SK-N-SH treated with all-trans-retinoic acid at 6 μM for 48 hours (cell line): ENCODE results near the gene ANO3.
A peak's percentile ranks its signal among the peaks of the same experiment; 100 is the strongest.

Source experiments
- ATAC-seq: fragments of 200-7000 bp; cut with Tn5 transposase; 3 replicates; pipeline ENCODE4 v1.9.1; 2020; ENCODE audit warnings: mild to moderate bottlenecking, moderate library complexity
- ARNTL ChIP-seq: fragments of 450-650 bp; formaldehyde crosslinking; IDR thresholded peaks from 2 replicates; pipeline ENCODE4 v1.5.0; 2020; ENCODE audit warnings: low read depth, mild to moderate bottlenecking, moderate library complexity, borderline replicate concordance
- BACH2 ChIP-seq: fragments of 250-450 bp; sonication (Bioruptor Pico); IDR thresholded peaks from 2 replicates; pipeline ENCODE4 v1.9.0; 2021; ENCODE audit warnings: mild to moderate bottlenecking, borderline replicate concordance
- CSDC2 ChIP-seq: fragments of 250-450 bp; sonication (Bioruptor Pico); IDR thresholded peaks from 2 replicates; pipeline ENCODE4 v1.5.0; 2020; ENCODE audit warnings: mild to moderate bottlenecking, moderate library complexity
- GLIS3 ChIP-seq: fragments of 250-450 bp; sonication (Bioruptor Pico); IDR thresholded peaks from 2 replicates; pipeline ENCODE4 v1.5.0; 2020; ENCODE audit warnings: mild to moderate bottlenecking, moderate library complexity
- ISL1 ChIP-seq: fragments of 250-450 bp; sonication (Bioruptor Pico); IDR thresholded peaks from 2 replicates; pipeline ENCODE4 v2.1.2; 2022; ENCODE audit warnings: mild to moderate bottlenecking, moderate library complexity
- OSR1 ChIP-seq: fragments of 250-450 bp; sonication (Bioruptor Pico); IDR thresholded peaks from 2 replicates; pipeline ENCODE4 v1.8.0; 2022; ENCODE audit warnings: moderate library complexity, mild to moderate bottlenecking, inconsistent platforms
- POU6F1 ChIP-seq: fragments of 250-450 bp; sonication (Bioruptor Pico); IDR thresholded peaks from 2 replicates; pipeline ENCODE4 v1.8.0; 2021; ENCODE audit warnings: low read depth, mild to moderate bottlenecking, moderate library complexity, borderline replicate concordance
- PPARA ChIP-seq: fragments of 250-450 bp; sonication (Bioruptor Pico); IDR thresholded peaks from 2 replicates; pipeline ENCODE4 v1.5.0; 2020; ENCODE audit warnings: mild to moderate bottlenecking, borderline replicate concordance
- SNAI2 ChIP-seq: fragments of 250-450 bp; sonication (Bioruptor Pico); IDR thresholded peaks from 2 replicates; pipeline ENCODE4 v1.5.0; 2020; ENCODE audit warnings: mild to moderate bottlenecking, moderate library complexity
- TCF4 ChIP-seq: fragments of 250-450 bp; sonication (Bioruptor Pico); IDR thresholded peaks from 2 replicates; pipeline ENCODE4 v1.8.0; 2021; ENCODE audit warnings: mild to moderate bottlenecking, moderate library complexity, borderline replicate concordance
- TOX ChIP-seq: fragments of 250-450 bp; sonication (Bioruptor Pico); IDR thresholded peaks from 2 replicates; pipeline ENCODE4 v1.8.0; 2021; ENCODE audit warnings: mild to moderate bottlenecking, moderate library complexity, borderline replicate concordance
- ZC3H10 ChIP-seq: fragments of 250-450 bp; sonication (Bioruptor Pico); IDR thresholded peaks from 2 replicates; pipeline ENCODE4 v1.5.1; 2021; ENCODE audit warnings: mild to moderate bottlenecking, moderate library complexity
- ZFP30 ChIP-seq: fragments of 450-650 bp; formaldehyde crosslinking; IDR thresholded peaks from 2 replicates; pipeline ENCODE4 v1.5.0; 2022; ENCODE audit warnings: mild to moderate bottlenecking, moderate library complexity
- ZNF70 ChIP-seq: fragments of 450-650 bp; formaldehyde crosslinking; IDR thresholded peaks from 2 replicates; pipeline ENCODE4 v1.5.0; 2020; ENCODE audit warnings: mild to moderate bottlenecking, moderate library complexity
- TF ChIP-seq, protein P1 (sequence below): fragments of 250-450 bp; sonication (Bioruptor Pico); IDR thresholded peaks from 2 replicates; pipeline ENCODE4 v1.5.0; 2020; ENCODE audit warnings: mild to moderate bottlenecking, moderate library complexity
- TF ChIP-seq, protein P2 (sequence below): fragments of 250-450 bp; sonication (Bioruptor Pico); IDR thresholded peaks from 2 replicates; pipeline ENCODE4 v1.5.1; 2020; ENCODE audit warnings: low read depth, mild to moderate bottlenecking, moderate library complexity
- TF ChIP-seq, protein P3 (sequence below): fragments of 250-450 bp; sonication (Bioruptor Pico); IDR thresholded peaks from 2 replicates; pipeline ENCODE4 v1.8.0; 2020; ENCODE audit warnings: mild to moderate bottlenecking, moderate library complexity, borderline replicate concordance
- TF ChIP-seq, protein P4 (sequence below): fragments of 250-450 bp; sonication (Bioruptor Pico); IDR thresholded peaks from 2 replicates; pipeline ENCODE4 v1.5.1; 2021; ENCODE audit warnings: mild to moderate bottlenecking, moderate library complexity

The ANO3 gene

GRCh38 chr11:26473216-26474194, 141.6 kb downstream of the ANO3 start:
- ATAC-seq: no peak; the same call in 2 of the 3 replicates
- TF ChIP-seq BACH2: no peak
- TF ChIP-seq, protein P1, sequence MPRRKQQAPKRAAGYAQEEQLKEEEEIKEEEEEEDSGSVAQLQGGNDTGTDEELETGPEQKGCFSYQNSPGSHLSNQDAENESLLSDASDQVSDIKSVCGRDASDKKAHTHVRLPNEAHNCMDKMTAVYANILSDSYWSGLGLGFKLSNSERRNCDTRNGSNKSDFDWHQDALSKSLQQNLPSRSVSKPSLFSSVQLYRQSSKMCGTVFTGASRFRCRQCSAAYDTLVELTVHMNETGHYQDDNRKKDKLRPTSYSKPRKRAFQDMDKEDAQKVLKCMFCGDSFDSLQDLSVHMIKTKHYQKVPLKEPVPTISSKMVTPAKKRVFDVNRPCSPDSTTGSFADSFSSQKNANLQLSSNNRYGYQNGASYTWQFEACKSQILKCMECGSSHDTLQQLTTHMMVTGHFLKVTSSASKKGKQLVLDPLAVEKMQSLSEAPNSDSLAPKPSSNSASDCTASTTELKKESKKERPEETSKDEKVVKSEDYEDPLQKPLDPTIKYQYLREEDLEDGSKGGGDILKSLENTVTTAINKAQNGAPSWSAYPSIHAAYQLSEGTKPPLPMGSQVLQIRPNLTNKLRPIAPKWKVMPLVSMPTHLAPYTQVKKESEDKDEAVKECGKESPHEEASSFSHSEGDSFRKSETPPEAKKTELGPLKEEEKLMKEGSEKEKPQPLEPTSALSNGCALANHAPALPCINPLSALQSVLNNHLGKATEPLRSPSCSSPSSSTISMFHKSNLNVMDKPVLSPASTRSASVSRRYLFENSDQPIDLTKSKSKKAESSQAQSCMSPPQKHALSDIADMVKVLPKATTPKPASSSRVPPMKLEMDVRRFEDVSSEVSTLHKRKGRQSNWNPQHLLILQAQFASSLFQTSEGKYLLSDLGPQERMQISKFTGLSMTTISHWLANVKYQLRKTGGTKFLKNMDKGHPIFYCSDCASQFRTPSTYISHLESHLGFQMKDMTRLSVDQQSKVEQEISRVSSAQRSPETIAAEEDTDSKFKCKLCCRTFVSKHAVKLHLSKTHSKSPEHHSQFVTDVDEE (CRISPR knock-in tag): peak; percentile 48; the same call in 1 of the 2 replicates
- TF ChIP-seq, protein P2, sequence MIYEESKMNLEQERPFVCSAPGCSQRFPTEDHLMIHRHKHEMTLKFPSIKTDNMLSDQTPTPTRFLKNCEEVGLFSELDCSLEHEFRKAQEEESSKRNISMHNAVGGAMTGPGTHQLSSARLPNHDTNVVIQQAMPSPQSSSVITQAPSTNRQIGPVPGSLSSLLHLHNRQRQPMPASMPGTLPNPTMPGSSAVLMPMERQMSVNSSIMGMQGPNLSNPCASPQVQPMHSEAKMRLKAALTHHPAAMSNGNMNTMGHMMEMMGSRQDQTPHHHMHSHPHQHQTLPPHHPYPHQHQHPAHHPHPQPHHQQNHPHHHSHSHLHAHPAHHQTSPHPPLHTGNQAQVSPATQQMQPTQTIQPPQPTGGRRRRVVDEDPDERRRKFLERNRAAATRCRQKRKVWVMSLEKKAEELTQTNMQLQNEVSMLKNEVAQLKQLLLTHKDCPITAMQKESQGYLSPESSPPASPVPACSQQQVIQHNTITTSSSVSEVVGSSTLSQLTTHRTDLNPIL (CRISPR knock-in tag): 0 out of 2 replicates have a peak, but pooled peaks have one; percentile 36
- TF ChIP-seq, protein P3, sequence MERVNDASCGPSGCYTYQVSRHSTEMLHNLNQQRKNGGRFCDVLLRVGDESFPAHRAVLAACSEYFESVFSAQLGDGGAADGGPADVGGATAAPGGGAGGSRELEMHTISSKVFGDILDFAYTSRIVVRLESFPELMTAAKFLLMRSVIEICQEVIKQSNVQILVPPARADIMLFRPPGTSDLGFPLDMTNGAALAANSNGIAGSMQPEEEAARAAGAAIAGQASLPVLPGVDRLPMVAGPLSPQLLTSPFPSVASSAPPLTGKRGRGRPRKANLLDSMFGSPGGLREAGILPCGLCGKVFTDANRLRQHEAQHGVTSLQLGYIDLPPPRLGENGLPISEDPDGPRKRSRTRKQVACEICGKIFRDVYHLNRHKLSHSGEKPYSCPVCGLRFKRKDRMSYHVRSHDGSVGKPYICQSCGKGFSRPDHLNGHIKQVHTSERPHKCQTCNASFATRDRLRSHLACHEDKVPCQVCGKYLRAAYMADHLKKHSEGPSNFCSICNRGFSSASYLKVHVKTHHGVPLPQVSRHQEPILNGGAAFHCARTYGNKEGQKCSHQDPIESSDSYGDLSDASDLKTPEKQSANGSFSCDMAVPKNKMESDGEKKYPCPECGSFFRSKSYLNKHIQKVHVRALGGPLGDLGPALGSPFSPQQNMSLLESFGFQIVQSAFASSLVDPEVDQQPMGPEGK: peak; percentile 46; the same call in 1 of the 2 replicates
- TF ChIP-seq ISL1: peak; percentile 81
- TF ChIP-seq ZC3H10: no peak

GRCh38 chr11:26474401-26474800, 142.5 kb downstream of the ANO3 start:
- no peak for ATAC-seq
- TF ChIP-seq CSDC2 (no peak), POU6F1 (CRISPR knock-in tag) (no peak), ISL1 (no peak), BACH2 (no peak), ARNTL (CRISPR knock-in tag) (no peak)

- peak; percentile 42; the same call in 1 of the 2 replicates for TF ChIP-seq ISL1
- TF ChIP-seq SNAI2 (CRISPR knock-in tag): 0 out of 2 replicates have a peak, but pooled peaks have one; percentile 58
- no peak for TF ChIP-seq ARNTL (CRISPR knock-in tag)
- TF ChIP-seq PPARA (CRISPR knock-in tag): no peak
- no peak for TF ChIP-seq OSR1 (CRISPR knock-in tag)
- TF ChIP-seq ZNF70: no peak
- ATAC-seq: no peak
Observed at GRCh38 chr11:26477396-26477795, 145.5 kb downstream of the ANO3 start.

DNA sequence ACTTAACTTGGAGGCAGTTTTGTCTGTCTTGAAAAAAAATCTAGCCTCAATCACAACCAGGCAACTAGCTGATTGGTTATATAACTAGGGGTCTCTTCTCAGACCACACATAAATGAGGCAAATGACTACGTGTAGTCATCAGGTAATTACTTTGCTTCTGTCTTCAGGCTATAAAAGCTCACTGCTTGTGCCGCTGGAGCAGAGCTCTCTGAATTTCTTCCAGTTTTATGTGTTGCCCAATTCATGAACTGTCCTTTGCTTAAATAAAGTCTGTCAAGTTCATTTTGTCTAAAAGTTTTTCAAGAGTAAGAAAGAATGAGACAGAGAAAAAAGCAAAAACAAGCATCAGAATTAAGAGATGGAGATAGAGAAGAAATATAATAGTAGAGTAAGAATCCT, 146.8 kb downstream of the ANO3 start:
- ATAC-seq: no peak
- TF ChIP-seq, protein P2 (CRISPR knock-in tag): no peak
- TF ChIP-seq TOX (CRISPR knock-in tag) (no peak), TCF4 (CRISPR knock-in tag) (no peak), OSR1 (CRISPR knock-in tag) (no peak), ZFP30 (CRISPR knock-in tag) (no peak), ARNTL (CRISPR knock-in tag) (no peak), GLIS3 (CRISPR knock-in tag) (no peak), POU6F1 (CRISPR knock-in tag) (no peak), SNAI2 (CRISPR knock-in tag) (no peak), PPARA (CRISPR knock-in tag) (no peak)
- TF ChIP-seq, protein P4, sequence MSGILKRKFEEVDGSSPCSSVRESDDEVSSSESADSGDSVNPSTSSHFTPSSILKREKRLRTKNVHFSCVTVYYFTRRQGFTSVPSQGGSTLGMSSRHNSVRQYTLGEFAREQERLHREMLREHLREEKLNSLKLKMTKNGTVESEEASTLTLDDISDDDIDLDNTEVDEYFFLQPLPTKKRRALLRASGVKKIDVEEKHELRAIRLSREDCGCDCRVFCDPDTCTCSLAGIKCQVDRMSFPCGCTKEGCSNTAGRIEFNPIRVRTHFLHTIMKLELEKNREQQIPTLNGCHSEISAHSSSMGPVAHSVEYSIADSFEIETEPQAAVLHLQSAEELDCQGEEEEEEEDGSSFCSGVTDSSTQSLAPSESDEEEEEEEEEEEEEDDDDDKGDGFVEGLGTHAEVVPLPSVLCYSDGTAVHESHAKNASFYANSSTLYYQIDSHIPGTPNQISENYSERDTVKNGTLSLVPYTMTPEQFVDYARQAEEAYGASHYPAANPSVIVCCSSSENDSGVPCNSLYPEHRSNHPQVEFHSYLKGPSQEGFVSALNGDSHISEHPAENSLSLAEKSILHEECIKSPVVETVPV (CRISPR knock-in tag): no peak
- TF ChIP-seq, protein P1 (CRISPR knock-in tag): no peak
